HG03442 (cell line): ENCODE results near the gene SIN3A.
A peak's percentile ranks its signal among the peaks of the same experiment; 100 is the strongest.
"Not testable (repeated sequence)": the region's sequence is repeated elsewhere in the genome, so short reads cannot be mapped to it uniquely, and the experiment has no call there.

Experiments used
- ATAC-seq: cut with Tn5 transposase; IDR thresholded peaks from one replicate; pipeline ENCODE4 v1.9.1; 2021; ENCODE audit warnings: mild to moderate bottlenecking, moderate library complexity; ENCODE audit not compliant: unreplicated experiment

SIN3A gene

GRCh38 chr15:75339531-75340240, 111.8 kb downstream of the SIN3A start:
- no peak for ATAC-seq

- no peak for ATAC-seq
Observed at GRCh38 chr15:75338661-75339240, 112.7 kb downstream of the SIN3A start.

GRCh38 chr15:75335705-75336355, 115.7 kb downstream of the SIN3A start, which contains the start of gene COMMD4:
Gene COMMD4 (plus strand): TSS chr15:75336063. CDS start chr15:75336090, 27 bp downstream.
- ATAC-seq = peak; percentile 64

- no peak for ATAC-seq
Observed at GRCh38 chr15:75335313-75335704, 116.2 kb downstream of the SIN3A start.

GRCh38 chr15:75333654-75334419, 117.7 kb downstream of the SIN3A start:
- ATAC-seq = not testable (repeated sequence)

DNA sequence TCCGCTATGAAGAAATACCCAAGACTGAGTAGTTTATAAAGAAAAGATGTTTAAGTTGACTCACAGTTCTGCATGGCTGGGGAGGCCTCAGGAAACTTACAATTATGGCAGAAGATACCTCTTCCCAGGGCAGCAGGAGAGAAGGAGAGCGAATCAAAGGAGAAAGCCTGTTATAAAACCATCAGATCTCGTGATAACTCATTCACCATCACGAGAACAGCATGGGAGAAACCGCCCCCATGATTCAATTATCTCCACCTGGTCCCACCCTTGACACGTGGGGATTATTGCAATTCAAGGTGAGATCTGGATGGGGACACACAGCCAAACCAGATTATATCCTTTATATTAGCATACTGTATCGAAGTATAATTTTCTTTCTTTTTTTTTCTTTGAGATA, 119.4 kb downstream of the SIN3A start:
- ATAC-seq = not testable (repeated sequence)

DNA sequence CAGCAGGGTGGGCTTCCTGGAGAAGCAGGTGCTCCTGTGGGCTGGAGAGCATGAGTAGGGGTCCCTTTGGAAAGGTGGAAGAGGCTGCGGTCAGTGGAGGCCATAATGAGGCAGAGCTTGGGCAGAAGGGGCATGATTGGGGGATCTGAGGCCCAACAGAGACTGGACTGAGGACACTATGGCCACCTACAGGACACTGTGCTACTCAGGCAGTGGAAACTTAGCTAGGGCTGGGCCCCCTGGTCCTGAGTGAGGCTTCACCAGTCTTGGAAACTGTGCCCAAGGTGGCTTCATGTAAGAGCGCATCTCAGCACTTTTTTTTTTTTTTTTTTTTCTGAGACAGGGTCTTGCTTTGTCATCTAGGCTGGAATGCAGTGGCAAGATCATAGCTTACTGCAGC, 121.9 kb downstream of the SIN3A start:
- no peak for ATAC-seq

DNA sequence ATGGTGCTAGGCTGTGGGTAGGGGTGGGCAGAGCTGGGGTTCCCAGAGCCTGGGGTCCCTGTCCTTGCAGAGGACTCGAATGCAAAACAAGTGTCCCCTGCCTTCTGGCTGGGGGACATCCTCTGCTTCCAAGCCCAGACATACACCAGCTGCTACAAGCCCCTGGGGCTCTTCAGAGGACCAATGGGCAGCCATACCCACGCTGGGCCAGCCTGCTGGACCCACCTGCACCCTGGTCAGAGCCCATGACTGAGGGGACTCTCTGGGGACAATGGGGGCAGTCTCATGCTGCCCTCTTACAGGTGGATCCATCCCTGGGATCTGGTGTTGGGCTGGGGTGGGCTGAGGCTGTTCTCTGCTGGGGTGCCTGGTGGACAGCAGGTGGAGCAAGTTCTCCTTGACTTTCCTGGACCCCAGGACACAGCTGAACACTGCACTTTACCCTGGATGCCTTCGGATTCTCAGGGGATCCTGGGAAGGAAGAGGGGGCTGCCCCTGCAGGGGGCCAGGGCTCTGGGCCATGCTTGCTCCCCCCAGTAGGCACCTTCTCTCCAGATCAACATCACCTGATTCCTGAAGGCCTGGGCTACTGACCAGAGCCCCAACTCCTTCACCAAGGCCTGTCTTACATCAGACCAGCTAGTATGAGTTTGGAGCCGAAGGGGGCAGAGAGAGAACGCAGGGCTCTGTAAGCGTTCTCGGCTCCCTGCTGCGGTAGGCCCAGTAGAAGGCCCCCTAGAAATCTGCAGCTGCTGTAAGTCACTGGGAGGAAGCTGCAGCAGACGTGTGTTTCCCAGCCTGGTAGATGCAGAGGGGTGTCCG, 122.8 kb downstream of the SIN3A start:
- no peak for ATAC-seq

DNA sequence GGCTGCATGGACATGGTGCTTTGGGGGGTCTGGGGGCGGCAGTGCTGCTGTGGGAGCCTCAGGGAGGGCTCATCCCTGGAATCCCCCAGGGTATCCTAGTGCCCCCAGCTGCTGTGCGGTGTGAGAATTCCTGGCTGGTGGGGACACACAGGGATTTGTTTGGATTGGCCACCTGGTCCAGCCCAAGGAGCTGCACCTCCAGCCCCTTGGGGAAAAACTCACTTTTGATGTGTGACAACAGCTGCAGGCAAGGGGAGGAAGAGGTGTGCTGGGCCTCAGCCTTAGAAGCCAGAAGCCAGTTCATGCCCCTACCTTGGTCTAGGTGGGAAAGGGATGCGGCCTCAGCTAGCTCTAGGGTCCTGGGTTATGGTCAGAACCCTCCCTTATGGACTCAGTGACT, 124.0 kb downstream of the SIN3A start:
- no peak for ATAC-seq

GRCh38 chr15:75327005-75327404, 124.5 kb downstream of the SIN3A start:
- ATAC-seq = no peak

- ATAC-seq = no peak
Observed at GRCh38 chr15:75325922-75326321, 125.6 kb downstream of the SIN3A start.

DNA sequence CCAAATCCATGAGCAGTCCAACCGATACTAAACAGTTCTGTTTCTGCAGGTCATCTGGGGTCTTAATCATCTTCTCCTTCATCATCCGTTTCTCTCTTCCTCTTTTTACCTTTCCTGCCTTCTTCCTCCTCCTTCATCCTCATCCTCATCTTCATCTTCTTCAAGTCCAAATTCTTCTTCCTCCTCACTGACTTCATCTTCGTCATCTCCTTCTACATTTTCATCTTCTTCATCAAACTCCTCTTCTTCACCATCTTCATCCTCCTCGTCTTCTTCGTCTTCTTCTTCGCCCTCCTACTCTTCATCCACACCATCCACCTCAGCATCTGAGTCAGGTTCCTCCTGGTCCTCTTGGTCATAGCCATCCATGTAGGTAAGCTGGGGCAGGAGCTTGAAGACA, 129.8 kb downstream of the SIN3A start:
- ATAC-seq = no peak
